ENCODE results near the gene RTEL1.

RTEL1 gene

GRCh38 chr20:63657260-63657936 lies 714 bp upstream of the RTEL1 start:
- ATAC-seq = no peak

GRCh38 chr20:63658749-63659187 lies 656 bp downstream of the RTEL1 start:
- TF ChIP-seq CSDC2 (CRISPR knock-in tag; IDR thresholded peaks at IDR 0.05) = no peak
- peak; percentile 48 for ATAC-seq

More at GRCh38 chr20:63657260-63657936, 714 bp upstream of the RTEL1 start:
- TF ChIP-seq PATZ1 (CRISPR knock-in tag; IDR thresholded peaks at IDR 0.05; ENCODE audit: borderline replicate concordance) = no peak
- no peak for TF ChIP-seq POU6F1 (CRISPR knock-in tag; IDR thresholded peaks at IDR 0.05; ENCODE audit: borderline replicate concordance, low read depth)
- no peak for TF ChIP-seq OSR1 (CRISPR knock-in tag; IDR thresholded peaks at IDR 0.05)
- no peak for TF ChIP-seq ZNF8 (CRISPR knock-in tag; IDR thresholded peaks at IDR 0.05)
- TF ChIP-seq TOX (CRISPR knock-in tag; IDR thresholded peaks at IDR 0.05; ENCODE audit: borderline replicate concordance) = no peak
- no peak for TF ChIP-seq ZFP30 (CRISPR knock-in tag; IDR thresholded peaks at IDR 0.05)
- no peak for TF ChIP-seq ESRRG (CRISPR knock-in tag; IDR thresholded peaks at IDR 0.05)
- TF ChIP-seq SNAI2 (CRISPR knock-in tag; IDR thresholded peaks at IDR 0.05) = no peak
- no peak for TF ChIP-seq CSRNP3 (CRISPR knock-in tag; IDR thresholded peaks at IDR 0.05)
- no peak for TF ChIP-seq ZNF70 (CRISPR knock-in tag; IDR thresholded peaks at IDR 0.05)
- no peak for TF ChIP-seq GLIS3 (CRISPR knock-in tag; IDR thresholded peaks at IDR 0.05)
- no peak for TF ChIP-seq BACH2 (CRISPR knock-in tag; IDR thresholded peaks at IDR 0.05; ENCODE audit: borderline replicate concordance)
- TF ChIP-seq TCF4 (CRISPR knock-in tag; IDR thresholded peaks at IDR 0.05; ENCODE audit: borderline replicate concordance) = no peak
- TF ChIP-seq ARNTL (CRISPR knock-in tag; IDR thresholded peaks at IDR 0.05; ENCODE audit: borderline replicate concordance, low read depth) = no peak

- TF ChIP-seq RARB (CRISPR knock-in tag; IDR thresholded peaks at IDR 0.05) (no peak), CREB5 (CRISPR knock-in tag; IDR thresholded peaks at IDR 0.05; ENCODE audit: low read depth) (no peak), PATZ1 (CRISPR knock-in tag; IDR thresholded peaks at IDR 0.05; ENCODE audit: borderline replicate concordance) (no peak), PPARA (CRISPR knock-in tag; IDR thresholded peaks at IDR 0.05; ENCODE audit: borderline replicate concordance) (no peak), TOX (CRISPR knock-in tag; IDR thresholded peaks at IDR 0.05; ENCODE audit: borderline replicate concordance) (no peak), ZNF8 (CRISPR knock-in tag; IDR thresholded peaks at IDR 0.05) (no peak), BACH2 (CRISPR knock-in tag; IDR thresholded peaks at IDR 0.05; ENCODE audit: borderline replicate concordance) (no peak), POU6F1 (CRISPR knock-in tag; IDR thresholded peaks at IDR 0.05; ENCODE audit: borderline replicate concordance, low read depth) (no peak), ZNF70 (CRISPR knock-in tag; IDR thresholded peaks at IDR 0.05) (no peak), ESRRG (CRISPR knock-in tag; IDR thresholded peaks at IDR 0.05) (no peak), ARNTL (CRISPR knock-in tag; IDR thresholded peaks at IDR 0.05; ENCODE audit: borderline replicate concordance, low read depth) (no peak), ZC3H10 (CRISPR knock-in tag; IDR thresholded peaks at IDR 0.05) (no peak), SNAI2 (CRISPR knock-in tag; IDR thresholded peaks at IDR 0.05) (no peak), TCF4 (CRISPR knock-in tag; IDR thresholded peaks at IDR 0.05; ENCODE audit: borderline replicate concordance) (no peak), GLIS3 (CRISPR knock-in tag; IDR thresholded peaks at IDR 0.05) (no peak), TSHZ2 (CRISPR knock-in tag; IDR thresholded peaks at IDR 0.05) (no peak), OSR1 (CRISPR knock-in tag; IDR thresholded peaks at IDR 0.05) (no peak), CSRNP3 (CRISPR knock-in tag; IDR thresholded peaks at IDR 0.05) (no peak), ISL1 (CRISPR knock-in tag; IDR thresholded peaks at IDR 0.05) (no peak), ZFP30 (CRISPR knock-in tag; IDR thresholded peaks at IDR 0.05) (no peak)
- ATAC-seq = no peak
Measured at GRCh38 chr20:63659370-63659769, 1.3 kb downstream of the RTEL1 start.

Data from SK-N-SH treated with all-trans-retinoic acid at 6 μM for 48 hours (cell line).